Gastrocnemius medialis (tissue), 4 donors: ENCODE data around the gene CSGALNACT2.

Source experiments
- POLR2A ChIP-seq, 2 donors: fragments of 450-650 bp; IDR thresholded peaks; one replicate each; pipeline ENCODE4 v1.6.1; 2017; ENCODE audit warnings: antibody characterized with exemption in 2 of 2, mild to moderate bottlenecking in 2 of 2, moderate library complexity in 2 of 2
- TF ChIP-seq, protein P1 (sequence below), 5 experiments: fragments of 450-650 bp in 3 of 5; fragments of 200-600 bp in 2 of 5; sonication (generic) in 2 of 5; IDR thresholded peaks in 4 of 5; conservative IDR thresholded peaks in 1 of 5; 1 replicate in 4 of 5; 2 replicates in 1 of 5; pipeline ENCODE4 v1.5.1; 2016 to 2019; ENCODE audit warnings: antibody characterized with exemption in 5 of 5, mild to moderate bottlenecking in 3 of 5, moderate library complexity in 3 of 5

GRCh38 chr10:43222210-43222720 is 84.0 kb downstream of the CSGALNACT2 start:
- TF ChIP-seq, protein P1, sequence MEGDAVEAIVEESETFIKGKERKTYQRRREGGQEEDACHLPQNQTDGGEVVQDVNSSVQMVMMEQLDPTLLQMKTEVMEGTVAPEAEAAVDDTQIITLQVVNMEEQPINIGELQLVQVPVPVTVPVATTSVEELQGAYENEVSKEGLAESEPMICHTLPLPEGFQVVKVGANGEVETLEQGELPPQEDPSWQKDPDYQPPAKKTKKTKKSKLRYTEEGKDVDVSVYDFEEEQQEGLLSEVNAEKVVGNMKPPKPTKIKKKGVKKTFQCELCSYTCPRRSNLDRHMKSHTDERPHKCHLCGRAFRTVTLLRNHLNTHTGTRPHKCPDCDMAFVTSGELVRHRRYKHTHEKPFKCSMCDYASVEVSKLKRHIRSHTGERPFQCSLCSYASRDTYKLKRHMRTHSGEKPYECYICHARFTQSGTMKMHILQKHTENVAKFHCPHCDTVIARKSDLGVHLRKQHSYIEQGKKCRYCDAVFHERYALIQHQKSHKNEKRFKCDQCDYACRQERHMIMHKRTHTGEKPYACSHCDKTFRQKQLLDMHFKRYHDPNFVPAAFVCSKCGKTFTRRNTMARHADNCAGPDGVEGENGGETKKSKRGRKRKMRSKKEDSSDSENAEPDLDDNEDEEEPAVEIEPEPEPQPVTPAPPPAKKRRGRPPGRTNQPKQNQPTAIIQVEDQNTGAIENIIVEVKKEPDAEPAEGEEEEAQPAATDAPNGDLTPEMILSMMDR (IDR thresholded peaks at IDR 0.05 in 4 of 5, conservative IDR thresholded peaks at IDR 0.05 in 1 of 5) = no peak
- TF ChIP-seq POLR2A (IDR thresholded peaks at IDR 0.05) = no peak
